GM20000 (cell line): ENCODE results near the gene NDUFAF3.

Experiments used
- DNase-seq: peaks from one replicate; pipeline ENCODE4 v3.0.0; 2012; ENCODE audit warnings: low spot score
- CTCF ChIP-seq: IDR thresholded peaks from 2 replicates; pipeline ENCODE4 v1.5.1; 2012; ENCODE audit warnings: mild to moderate bottlenecking, control low read depth; ENCODE audit errors: extremely low read depth, missing control alignments

The NDUFAF3 gene

DNA sequence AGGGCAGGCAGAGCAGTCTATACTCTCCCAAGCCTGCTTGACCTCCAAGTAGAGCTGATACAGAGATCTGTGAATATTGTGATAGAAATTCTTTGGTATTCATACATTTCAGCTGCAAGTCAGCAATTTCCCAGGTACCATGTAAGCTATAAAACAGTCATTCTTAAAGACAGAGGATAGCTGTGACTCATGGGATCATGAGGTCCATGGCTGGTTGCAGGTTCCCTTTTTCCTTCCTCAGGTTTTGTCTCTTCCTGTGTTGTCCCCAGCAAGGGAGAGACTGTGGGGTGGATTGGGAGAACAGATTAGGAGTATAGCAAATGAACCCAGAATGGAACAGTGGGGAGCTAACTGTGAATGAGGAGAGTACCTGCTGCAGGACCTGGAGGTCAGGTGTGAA lies 37.3 kb upstream of the NDUFAF3 start:
- TF ChIP-seq CTCF, result no peak

DNA sequence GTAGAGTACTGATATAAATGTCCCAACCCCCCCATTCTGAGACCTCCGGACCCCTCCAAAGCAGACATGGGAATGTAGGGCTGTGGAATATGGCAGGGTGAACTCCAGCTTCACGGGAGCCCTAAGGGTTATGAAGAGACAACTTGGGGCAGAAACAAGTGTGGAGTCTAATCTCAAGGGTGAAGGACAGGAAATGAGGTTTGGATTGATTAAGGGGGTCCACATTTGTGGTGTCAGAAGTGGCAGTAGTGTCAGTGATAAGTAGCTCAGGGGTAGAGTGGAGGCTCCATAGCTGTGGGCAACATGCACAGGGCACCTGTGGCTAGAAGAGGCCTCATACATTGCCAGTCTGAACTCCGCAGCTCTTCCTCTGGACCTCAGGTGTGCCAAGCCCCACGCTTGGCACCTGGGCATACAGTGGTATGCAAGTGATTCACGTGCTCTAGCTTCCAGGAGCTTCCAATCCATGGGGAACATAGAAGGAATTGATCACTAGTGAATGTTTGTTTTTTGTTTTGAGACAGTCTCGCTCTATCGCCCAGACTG lies 36.0 kb upstream of the NDUFAF3 start:
- no peak for TF ChIP-seq CTCF
- DNase-seq, result no peak

More for the DNA sequence above, 37.3 kb upstream of the NDUFAF3 start:
- no peak for DNase-seq

DNA sequence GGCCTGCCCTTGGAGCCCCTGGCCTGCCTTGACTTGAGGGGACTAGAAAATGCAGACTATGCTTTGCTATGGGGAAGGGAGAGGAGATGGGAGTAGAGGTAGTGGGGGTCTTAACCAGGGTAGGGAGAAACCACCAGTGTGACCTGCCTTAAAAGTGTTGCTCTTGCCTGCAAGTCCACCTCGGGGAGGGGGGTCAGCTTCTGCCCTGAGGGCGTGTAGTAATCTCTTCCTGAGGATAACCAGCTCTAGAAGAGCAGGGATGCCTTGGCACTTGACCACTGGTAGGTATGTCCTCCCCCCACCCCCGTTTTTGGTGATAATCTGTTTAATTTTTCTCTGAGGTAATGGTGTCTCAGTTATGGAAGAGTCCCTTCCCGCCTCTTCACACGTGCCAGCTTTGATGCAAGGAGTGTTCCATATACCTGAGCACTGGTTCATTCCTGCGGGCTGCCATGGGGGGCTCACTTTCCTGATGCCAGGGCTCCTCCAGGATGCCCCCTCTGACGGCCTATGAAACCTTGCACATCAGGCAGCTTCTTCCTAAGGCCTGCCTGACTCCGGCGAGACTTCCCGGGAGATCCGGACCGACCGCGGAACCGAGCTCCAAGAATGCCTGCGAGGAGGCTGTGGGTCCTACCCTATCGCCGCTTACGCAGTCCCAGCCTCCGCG lies 32.7 kb upstream of the NDUFAF3 start:
- no peak for TF ChIP-seq CTCF
- DNase-seq, result no peak

DNA sequence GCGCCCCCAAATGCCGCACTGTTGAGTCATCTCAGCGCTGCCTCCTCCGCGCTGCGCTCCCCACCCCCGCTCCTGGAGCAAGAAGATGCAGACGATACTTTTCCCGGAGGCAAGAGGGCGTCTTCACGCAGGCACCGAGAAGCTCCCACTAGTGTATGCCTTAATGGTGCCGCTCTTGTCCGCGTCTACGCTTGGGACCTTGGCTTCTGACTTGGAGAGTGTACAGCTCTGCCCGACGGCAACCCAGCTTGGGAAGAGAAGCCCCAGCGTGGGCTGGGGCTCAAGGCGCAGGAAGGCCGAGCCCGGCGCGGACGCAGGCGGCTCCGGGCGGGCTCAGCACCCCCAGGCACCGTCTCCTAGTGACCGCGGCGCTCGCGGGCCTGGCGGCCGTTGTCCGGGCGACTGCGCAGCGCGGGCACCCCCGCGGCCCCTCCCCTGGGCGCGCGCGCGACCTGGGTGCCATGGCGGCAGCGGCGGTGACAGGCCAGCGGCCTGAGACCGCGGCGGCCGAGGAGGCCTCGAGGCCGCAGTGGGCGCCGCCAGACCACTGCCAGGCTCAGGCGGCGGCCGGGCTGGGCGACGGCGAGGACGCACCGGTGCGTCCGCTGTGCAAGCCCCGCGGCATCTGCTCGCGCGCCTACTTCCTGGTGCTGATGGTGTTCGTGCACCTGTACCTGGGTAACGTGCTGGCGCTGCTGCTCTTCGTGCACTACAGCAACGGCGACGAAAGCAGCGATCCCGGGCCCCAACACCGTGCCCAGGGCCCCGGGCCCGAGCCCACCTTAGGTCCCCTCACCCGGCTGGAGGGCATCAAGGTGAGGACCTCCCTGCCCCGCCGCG lies 31.9 kb upstream of the NDUFAF3 start, which contains the start of gene P4HTM:
Gene P4HTM (plus strand): TSS at position 446 of the 840 bp plus-strand sequence. CDS start 16 bp downstream, at position 462.
- TF ChIP-seq CTCF, result peak; percentile 25
- peak; percentile 85 for DNase-seq

GRCh38 chr3:48990636-48991469 lies 31.1 kb upstream of the NDUFAF3 start:
- peak; percentile 51 for DNase-seq
- no peak for TF ChIP-seq CTCF

DNA sequence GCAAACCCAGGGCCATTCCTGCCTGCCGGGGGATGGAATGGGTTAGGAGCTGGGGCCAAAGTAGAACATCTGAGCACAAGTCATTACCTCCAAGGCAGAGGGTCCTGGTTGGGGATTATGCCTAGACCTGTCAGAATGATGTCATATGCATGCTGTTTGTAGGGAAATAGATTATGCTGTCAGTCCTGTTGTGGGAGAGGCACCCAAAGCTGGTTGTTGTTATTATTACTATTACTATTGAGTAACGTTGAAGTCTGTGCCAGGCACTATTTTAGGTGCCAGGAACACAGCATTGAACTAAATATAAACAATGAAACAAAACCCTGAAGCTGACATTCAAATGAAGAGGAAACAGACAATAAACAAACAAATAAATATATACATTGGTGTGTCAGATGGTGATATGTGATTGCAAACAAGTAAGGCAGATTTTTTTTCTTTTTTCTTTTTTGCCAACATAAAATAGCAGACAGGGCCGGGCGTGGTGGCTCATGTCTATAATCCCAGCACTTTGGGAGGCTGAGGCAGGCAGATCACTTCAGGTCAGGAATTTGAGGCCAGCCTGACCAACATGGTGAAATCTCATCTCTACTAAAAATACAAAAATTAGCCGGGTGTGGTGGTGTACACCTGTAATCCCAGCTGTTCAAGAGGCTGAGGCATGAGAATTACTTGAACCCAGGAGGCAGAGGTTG lies 29.9 kb upstream of the NDUFAF3 start:
- no peak for DNase-seq
- TF ChIP-seq CTCF, result no peak
